Stimulated activated naive CD4-positive, alpha-beta T cell (primary cell): ENCODE measurements around the gene METTL23.
"Not testable (repeated sequence)": the region's sequence is repeated elsewhere in the genome, so short reads cannot be mapped to it uniquely, and the experiment has no call there.

ENCODE experiments used
- DNase-seq, 6 experiments: peaks; one replicate each; lab custom pipeline; 2025; lab: John Stamatoyannopoulos, UW

The METTL23 gene

GRCh38 chr17:76734080-76734840, 7.6 kb downstream of the METTL23 start:
- DNase-seq, result peak in 1 of 6 experiments; percentile 27

DNA sequence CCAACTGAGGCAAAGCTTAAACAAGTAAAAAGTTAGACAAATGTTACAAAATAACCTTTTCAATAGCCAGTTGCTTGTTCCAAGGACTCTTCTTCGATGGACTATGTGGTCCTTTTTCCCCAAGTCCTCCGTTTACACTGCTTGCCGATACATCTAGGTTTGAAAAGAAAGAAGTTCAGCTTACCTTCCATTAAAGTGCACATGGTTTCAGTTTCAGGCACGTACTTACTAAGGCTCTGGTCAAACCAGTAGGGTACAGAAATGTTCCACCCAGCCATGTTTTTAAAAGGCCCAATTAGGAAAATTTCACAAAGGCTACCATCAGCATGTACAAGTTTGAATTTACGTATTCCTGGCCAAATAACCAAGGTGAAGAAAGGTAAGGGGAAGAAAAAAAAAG, 8.4 kb downstream of the METTL23 start:
- DNase-seq, result peak in 2 of 6 experiments; percentile 27 to 29

DNA sequence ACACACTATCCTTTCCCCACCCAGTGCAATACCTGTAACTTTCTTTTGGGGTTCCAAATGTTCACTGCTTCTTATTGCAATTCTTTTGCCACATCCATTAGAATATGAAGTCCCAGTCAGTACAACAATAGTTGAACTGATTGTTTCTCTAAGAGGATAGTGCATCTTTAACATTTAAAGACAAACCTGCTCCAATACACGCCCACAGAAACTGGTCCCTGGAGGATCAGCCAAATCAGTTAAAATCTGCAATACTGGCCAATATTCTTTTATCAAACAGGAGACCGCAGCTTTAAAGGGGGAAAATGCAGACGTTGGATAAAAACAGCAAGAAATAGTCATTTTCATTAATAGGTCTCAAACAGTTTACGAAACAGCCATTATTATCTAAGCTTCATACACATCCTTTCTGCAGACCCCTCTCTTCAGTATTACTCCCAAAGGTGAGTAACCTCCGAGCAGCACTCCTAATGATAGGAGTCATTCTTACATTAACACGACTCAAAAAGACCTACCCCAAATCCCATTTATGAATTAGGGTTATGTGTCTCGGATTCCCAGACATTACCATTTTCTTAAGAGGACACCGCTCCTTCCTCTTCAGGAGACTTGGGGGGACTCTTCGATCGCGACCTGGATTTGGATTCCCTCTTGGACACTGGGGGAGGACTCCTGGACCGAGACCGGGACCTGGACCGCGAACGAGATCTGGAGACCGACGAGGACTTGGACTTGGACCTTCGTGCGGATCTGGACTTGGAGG, 9.1 kb downstream of the METTL23 start:
- peak in 1 of 6 experiments; percentile 44 for DNase-seq

GRCh38 chr17:76736349-76737081, 9.9 kb downstream of the METTL23 start:
- DNase-seq, result peak; percentile 56 to 77 (median 63)

- DNase-seq, result peak; percentile 98 to 100 (median 98)
Measured at GRCh38 chr17:76737082-76737675, 10.5 kb downstream of the METTL23 start, which contains the start of gene SRSF2. Gene SRSF2, minus strand, starts transcription at chr17:76737331. Its CDS starts 171 bp downstream, at chr17:76737160.

DNA sequence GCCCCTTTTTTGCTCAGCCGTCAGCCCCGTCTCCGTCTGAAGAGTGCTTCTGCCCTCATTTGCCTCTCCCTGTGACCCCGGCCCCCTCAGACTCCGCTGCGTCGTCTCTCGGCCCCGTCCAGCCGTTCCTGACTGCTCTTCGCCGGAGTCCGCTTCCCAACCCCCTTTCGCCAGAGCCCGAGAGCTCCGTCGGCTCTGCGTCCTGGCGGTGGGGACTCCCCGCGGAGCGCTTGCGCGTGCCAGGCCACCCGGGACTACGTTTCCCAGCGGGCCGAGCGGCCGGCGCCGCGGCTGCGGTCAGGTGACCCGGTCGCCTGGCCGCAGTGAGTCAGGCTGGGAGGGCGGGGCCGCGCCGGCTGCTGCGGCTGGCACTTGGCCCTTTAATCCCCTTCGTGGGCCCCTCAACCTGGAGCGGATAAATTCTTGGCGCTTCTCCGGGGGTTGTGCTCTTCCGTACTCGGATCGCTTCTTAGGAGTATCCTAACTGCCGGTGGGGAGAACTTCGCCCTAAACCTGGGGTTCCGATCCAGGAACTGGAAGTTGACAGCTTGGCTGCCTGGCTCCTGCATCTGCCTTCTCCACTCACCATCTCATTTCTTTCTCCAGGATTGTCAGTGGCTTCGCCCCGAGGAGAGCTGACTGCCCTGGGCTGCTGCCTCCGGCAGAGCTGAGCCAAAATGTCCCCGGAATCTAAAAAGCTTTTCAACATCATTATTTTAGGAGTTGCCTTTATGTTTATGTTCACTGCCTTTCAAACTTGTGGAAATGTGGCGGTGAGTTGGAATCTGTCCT, 11.2 kb downstream of the METTL23 start, which contains the start of gene MFSD11:
TSS of gene MFSD11 (plus strand) at position 444 of the 792 bp plus-strand sequence. CDS start at position 678, 234 bp downstream.
- DNase-seq, result peak; percentile 89 to 98 (median 96)

- no peak for DNase-seq
Measured at GRCh38 chr17:76738468-76738850, 11.8 kb downstream of the METTL23 start.

- not testable (repeated sequence) for DNase-seq
Measured at GRCh38 chr17:76739568-76740115, 13.0 kb downstream of the METTL23 start.

DNA sequence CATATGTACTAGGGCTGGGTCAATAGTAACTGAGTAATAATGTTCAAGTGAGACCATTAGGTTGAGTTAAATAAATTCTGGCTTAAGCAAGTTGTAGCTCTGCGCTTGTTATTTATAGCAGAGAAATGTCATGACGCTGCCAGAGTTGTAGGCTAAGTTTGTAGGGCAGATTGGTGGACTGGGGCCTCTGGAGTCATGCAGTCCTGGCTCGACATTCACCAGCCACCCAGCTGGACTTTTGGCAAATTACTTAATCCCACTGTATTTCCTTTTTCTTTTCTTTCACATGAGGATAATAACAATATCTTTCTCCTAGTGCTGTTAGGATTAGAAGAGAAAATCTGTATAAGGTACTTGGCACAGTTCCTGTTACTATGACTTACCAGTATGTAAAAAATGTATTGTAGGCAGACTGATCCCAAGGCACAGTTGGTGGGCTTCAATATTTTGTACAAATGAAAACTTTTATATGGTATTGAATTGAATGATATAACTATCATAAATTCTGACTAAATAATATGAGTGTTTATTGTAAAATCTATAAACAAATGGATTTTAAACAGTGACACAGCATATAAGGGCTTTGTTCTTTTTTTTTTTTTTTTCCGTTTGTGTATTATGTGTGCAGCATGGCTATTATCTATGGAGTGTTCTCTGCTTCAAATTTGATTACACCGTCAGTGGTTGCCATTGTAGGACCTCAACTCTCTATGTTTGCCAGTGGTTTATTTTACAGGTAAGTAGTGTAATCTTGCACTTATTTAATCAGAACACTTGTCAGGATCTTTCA, 13.9 kb downstream of the METTL23 start:
- no peak for DNase-seq

DNA sequence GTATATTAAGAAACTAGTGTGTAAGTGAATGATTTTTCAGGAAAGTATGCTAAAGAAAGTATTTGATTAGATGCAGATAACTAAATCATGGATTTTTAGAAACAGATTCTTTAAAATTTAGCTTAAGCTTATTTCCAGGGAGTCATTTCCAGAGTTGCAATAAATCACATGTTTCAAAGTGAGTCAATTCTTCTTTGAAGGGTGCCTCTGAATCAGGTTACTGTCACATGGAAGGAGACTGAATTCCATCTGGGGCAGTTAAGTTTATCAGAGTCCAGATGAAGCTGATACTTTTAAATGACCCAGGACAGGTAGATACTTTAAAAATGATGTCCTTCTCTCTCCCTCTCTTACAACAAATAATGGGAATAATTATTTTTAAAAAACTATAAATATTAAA, 16.3 kb downstream of the METTL23 start:
- no peak for DNase-seq

GRCh38 chr17:76744747-76745146, 18.1 kb downstream of the METTL23 start:
- no peak for DNase-seq

DNA sequence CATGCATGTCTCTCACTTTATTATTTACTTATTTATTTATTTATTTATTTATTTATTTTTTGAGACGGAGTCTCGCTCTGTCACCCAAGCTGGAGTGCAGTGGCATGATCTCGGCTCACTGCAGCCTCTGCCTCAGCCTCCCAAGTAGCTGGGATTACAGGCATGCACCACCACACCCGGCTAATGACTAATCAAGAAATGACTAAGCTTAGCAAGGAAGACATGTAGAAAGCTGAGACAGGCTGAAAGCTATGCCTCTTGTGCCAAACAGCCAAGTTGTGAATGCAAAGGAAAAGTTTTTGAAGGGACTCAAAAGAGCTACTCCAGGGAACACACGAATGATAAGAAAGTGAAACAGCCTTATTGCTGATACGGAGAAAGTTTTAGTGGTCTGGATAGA, 19.1 kb downstream of the METTL23 start:
- DNase-seq, result not testable (repeated sequence)

GRCh38 chr17:76747716-76748363, 21.2 kb downstream of the METTL23 start:
- no peak for DNase-seq

DNA sequence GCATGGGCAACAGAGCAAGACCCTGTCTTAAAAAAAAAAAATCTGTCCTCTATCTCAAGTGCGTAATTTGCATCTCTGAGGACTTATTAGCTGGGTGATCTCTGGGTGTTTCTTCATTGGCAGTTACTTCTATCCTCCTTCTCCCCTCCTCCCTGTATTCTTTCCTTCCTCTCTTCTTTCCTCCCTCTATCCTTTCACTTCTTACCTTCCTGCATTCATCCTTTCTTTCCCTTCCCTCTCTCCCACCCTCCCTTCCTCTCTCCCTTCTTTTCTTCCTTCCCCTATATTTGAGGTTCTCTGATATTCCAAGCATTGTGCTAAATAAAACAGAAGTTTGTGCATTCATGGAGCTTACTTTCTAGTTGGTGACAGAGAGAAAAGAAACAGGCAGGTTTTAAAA, 22.0 kb downstream of the METTL23 start:
- no peak for DNase-seq

DNA sequence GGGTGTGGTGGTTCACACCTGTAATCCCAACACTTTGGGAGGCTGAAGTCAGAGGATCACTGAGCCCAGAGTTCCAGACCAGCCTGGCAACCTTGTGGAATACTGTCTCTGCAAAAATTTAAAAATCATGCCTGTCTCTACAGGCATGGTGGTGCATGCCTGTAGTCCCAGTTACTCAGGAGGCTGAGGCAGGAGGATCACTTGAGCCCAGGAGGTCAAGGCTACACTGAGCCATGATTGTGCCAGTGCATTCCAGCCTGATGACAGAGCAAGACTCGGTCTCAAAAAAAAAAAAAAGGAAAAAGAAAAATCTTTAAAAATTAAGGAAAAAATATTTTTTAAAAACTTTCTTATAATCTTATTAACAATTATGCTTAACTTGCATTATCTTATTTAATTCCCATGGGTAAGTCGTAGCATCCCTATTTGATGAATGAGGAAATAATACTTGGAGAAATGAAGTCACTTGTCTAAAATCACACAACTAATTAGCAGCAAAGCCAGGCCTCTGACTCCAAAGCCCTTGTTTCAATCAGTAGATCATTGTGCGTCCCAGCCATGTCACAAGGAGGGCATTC, 24.9 kb downstream of the METTL23 start:
- no peak for DNase-seq

DNA sequence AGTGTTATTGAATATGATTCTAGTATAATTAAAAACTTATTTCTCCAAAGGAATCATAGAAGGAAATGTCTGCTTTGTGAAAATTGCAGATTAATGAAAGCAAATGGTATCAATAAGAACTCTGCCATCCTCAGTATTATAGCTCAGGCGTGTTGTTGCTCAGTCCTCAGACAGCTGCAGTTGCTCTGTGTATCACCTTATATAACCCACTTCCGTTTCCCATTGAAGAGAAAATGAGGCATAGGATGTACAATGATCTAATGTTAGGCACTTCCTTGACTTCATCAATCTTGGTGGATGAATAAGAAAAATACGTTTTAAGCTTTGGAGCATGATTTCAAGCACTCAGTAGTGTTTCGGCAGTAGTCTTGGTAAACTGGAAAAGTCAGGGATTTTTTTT, 25.4 kb downstream of the METTL23 start:
- DNase-seq, result peak in 3 of 6 experiments; percentile 17 to 36 (median 31)

DNA sequence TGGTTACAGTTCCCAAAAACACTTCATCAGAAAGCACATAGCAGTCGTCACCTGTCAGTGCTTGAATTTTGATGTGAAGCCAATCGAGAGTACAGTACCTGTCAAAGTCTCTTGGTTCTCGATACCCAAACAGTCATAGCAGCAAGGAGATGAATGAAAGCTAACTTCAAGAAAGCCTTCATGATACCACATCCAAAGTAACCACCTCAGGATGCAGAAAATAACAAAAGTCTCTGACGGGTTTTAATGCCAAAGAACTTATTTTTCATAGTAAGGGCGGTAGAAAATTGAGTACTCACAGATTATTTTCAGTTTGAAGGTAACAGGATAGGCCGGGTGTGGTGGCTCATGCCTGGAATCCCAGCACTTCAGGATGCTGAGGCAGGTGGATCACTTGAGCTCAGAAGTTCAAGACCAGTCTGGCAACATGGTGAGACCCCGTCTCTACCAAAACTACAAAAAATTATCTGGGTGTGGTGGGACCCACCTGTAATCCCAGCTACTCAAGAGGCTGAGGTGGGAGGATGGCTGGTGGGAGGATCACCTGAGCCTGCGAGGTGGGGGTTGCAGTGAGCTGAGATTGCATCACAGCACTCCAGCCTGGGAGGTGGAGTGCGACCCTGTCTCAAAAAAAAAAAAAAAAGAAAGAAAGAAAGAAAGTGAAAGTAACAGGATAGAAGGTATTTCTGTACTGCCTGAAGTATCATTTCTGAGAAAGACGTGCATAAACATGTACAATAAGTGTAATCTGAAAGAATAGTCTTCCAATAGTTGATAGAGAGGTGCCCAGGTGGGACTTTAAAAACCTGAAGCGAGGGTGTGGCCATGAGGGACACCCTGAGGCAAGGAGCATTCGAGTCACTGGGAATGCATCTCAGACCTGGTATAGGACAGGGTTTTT, 26.7 kb downstream of the METTL23 start:
- peak; percentile 16 to 92 (median 70) for DNase-seq

GRCh38 chr17:76755285-76755684, 28.6 kb downstream of the METTL23 start:
- no peak for DNase-seq
